NCI-H748 (cell line): ENCODE results near the gene HACE1.
"Not testable (repeated sequence)": the region's sequence is repeated elsewhere in the genome, so short reads cannot be mapped to it uniquely, and the experiment has no call there.

Experiments used
- DNase-seq: peaks from one replicate; lab custom pipeline; 2025; ENCODE audit not compliant: unreplicated experiment; lab: John Stamatoyannopoulos, UW

The HACE1 gene, protein sequence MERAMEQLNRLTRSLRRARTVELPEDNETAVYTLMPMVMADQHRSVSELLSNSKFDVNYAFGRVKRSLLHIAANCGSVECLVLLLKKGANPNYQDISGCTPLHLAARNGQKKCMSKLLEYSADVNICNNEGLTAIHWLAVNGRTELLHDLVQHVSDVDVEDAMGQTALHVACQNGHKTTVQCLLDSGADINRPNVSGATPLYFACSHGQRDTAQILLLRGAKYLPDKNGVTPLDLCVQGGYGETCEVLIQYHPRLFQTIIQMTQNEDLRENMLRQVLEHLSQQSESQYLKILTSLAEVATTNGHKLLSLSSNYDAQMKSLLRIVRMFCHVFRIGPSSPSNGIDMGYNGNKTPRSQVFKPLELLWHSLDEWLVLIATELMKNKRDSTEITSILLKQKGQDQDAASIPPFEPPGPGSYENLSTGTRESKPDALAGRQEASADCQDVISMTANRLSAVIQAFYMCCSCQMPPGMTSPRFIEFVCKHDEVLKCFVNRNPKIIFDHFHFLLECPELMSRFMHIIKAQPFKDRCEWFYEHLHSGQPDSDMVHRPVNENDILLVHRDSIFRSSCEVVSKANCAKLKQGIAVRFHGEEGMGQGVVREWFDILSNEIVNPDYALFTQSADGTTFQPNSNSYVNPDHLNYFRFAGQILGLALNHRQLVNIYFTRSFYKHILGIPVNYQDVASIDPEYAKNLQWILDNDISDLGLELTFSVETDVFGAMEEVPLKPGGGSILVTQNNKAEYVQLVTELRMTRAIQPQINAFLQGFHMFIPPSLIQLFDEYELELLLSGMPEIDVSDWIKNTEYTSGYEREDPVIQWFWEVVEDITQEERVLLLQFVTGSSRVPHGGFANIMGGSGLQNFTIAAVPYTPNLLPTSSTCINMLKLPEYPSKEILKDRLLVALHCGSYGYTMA

GRCh38 chr6:104859225-104860146 lies at the start of gene HACE1:
TSS of gene HACE1 (minus strand) at chr6:104859919. CDS start at chr6:104859642, 277 bp downstream.
- DNase-seq = peak; percentile 95

GRCh38 chr6:104908888-104909525 lies 49.3 kb upstream of the HACE1 start:
- DNase-seq = no peak

GRCh38 chr6:104908031-104908887 lies 48.5 kb upstream of the HACE1 start:
- no peak for DNase-seq

DNA sequence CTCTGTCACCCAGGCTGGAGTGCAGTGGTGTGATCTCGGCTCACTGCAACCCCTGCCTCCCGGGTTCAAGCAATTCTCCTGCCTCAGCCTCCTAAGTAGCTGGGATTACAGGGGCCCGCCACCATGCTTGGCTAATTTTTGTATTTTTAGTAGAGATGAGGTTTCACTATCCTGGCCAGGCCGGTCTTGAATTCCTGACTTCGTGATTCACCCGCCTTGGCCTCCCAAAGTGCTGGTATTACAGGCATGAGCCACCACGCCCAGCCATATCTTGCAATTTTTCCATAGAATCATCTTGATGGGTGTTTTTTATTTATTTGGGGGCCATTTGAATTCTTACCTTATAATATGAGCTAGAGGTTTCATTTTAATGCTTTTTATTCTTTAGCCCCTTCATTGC lies 39.2 kb upstream of the HACE1 start:
- DNase-seq = not testable (repeated sequence)

GRCh38 chr6:104896914-104897313 lies 37.2 kb upstream of the HACE1 start:
- peak; percentile 11 for DNase-seq

DNA sequence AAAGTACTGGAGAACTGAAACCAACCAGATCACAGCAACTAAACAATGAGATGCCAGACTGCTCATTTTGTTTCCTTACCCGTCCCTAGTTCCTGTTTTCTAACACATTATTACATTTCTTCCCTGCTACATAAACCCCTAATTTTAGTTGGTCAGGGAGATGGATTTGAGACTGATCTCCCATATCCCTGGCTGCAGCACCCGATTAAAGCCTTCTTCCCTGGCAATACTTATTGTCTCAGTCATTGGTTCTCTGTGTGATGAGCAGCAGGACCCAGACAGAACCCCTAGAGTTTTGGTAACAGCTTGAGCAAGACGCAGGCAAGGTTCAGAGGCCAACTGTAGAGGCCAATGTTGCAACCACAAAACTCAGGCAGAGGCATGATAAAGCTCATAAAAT lies 28.3 kb upstream of the HACE1 start:
- no peak for DNase-seq

- no peak for DNase-seq
These were observed 27.6 kb upstream of the HACE1 start for GRCh38 chr6:104887350-104887749.

DNA sequence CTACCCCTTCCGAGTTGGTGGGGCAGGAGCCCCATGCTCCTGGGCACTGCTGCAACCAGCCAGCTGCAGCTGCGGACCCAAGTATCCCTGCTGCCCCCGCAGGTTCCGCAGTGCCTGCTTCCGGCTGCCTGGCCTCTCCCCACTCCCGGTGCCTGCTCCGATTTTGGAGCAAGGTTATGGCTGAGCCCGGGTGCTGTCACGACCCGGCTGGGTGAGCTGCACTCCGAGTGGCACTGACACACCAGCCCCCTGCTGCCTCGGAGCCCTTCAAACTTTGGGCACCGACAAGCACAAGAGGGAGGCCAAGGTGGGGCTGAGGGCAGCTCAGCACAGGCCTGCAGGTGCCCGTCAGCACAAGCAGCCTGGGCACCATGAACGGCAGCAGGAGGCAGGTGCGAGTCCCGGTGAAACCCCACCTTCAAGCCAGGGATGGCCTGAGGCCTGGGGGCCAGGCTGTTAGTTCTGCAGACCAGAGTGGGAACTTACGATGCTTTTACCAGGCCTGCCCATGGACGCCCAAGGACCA lies 25.9 kb upstream of the HACE1 start:
- DNase-seq = no peak

GRCh38 chr6:104884867-104885517 lies 25.3 kb upstream of the HACE1 start:
- no peak for DNase-seq

- no peak for DNase-seq
These were observed 22.4 kb upstream of the HACE1 start for GRCh38 chr6:104881964-104882668.

DNA sequence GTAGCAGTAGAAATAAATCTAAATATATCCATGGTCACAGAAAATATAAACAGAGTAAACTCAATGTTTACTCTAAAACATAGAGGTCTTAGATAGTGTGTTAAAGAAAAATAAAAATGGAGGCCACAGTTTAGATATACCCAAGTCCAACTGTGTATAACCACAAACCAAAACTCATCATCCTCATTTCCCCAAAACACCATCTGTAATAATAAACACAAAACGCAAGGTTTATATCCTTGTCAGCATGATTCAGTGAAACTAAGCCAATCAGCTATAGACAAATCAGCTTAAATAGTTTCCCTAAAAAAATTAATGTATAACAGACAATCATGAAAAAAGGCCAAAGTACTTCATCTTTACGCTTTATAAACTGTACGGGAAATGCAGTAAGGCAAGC lies 2.7 kb upstream of the HACE1 start:
- DNase-seq = no peak

GRCh38 chr6:104860221-104860620 lies 502 bp upstream of the HACE1 start:
- peak; percentile 32 for DNase-seq

DNA sequence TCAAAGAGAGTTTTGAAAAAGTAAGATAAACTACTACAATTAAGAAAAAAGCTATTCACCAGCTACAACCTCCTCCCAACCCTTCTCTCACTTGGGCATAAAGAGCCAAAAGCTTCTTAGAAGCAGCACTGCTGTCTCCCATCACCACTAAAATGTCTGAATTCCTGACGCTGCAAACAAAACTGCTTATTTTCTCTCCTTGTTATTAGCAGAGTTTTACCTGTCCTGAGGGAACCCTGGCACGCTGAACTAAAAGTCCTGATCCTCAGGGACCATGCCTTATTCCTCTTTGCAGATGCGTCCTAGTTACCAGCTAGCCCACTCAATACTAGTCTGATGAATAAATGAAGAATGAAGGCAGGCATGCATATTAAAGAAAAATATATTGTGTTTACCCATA lies 1.1 kb downstream of the HACE1 start:
- peak; percentile 22 for DNase-seq

- no peak for DNase-seq
These were observed 4.2 kb downstream of the HACE1 start for GRCh38 chr6:104855507-104855906.

DNA sequence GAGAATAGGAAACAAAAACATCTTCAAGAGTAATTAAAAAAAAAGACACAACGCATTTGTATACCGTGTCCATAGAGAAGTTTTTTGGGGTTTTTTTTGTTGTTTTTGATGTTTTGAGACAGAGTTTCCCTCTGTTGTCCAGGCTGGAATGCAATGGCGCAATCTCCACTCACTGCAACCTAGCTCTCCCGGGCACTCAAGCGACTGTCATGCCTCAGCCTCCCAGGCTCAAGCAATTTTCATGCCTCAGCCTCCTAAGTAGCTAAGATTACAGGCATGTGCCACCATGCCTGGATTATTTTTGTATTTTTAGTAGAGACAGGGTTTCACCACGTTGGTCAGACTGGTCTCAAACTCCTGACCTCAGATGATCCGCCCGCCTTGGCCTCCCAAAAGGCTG lies 12.0 kb downstream of the HACE1 start:
- DNase-seq = not testable (repeated sequence)

DNA sequence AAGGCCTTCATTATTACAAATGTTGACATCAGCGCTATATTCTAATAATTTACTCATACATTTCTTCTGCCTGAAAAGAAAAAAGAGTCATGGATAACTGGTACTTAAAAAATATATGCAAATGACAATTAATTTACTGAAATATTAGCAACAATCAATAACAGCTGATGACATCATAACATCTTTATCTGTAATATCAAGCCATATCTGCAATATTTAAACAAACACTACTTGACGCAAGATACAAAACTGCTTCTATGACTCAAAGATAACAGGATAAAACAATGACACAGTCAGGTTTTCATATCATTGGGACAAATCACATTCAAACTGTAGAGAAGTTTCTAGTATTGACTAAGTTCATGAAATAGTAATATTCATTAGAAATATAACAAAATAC lies 16.5 kb downstream of the HACE1 start:
- no peak for DNase-seq

GRCh38 chr6:104837158-104837557 lies 22.6 kb downstream of the HACE1 start:
- no peak for DNase-seq

- DNase-seq = not testable (repeated sequence)
These were observed 23.2 kb downstream of the HACE1 start for GRCh38 chr6:104836479-104837020.
